Psoas muscle (tissue), 8 donors: ENCODE data around the gene CTIF. TPM values are rescaled to one million over a fixed set of nuclear protein-coding genes. Genes with fewer than 3 reads are reported as not detected.

ENCODE experiments used
- ATAC-seq, 4 donors: fragments of 200-7000 bp; cut with Tn5 transposase; one replicate each; pipeline ENCODE4 v1.9.1; 2020; ENCODE audit warnings: moderate library complexity in 3 of 4, mild to moderate bottlenecking in 2 of 4
- DNase-seq, 2 donors: peaks; one replicate each; pipeline ENCODE4 v3.0.0-alpha.2; 2020
- H3K27ac ChIP-seq: fragments of 200-600 bp; one replicate; pipeline ENCODE4 v1.8.0; 2022
- H3K27me3 ChIP-seq, 3 donors: fragments of 200-600 bp in 1 of 3; one replicate each; pipeline versions ENCODE4 v1.6.1 to v1.8.0; 2013 to 2022; ENCODE audit warnings: low read length in 2 of 3, mild to moderate bottlenecking in 2 of 3, moderate library complexity in 1 of 3; ENCODE audit not compliant: insufficient read depth in 3 of 3
- H3K36me3 ChIP-seq, 2 donors: fragments of 200-600 bp in 1 of 2; one replicate each; pipeline versions ENCODE4 v1.6.1 to v1.8.0; 2013 to 2022; ENCODE audit warnings: low read depth in 1 of 2, mild to moderate bottlenecking in 1 of 2, moderate library complexity in 1 of 2; ENCODE audit not compliant: insufficient read depth in 1 of 2
- H3K4me1 ChIP-seq: fragments of 200-600 bp; one replicate; pipeline ENCODE4 v1.8.0; 2022
- H3K4me3 ChIP-seq: fragments of 200-600 bp; one replicate; pipeline ENCODE4 v1.8.0; 2022; ENCODE audit warnings: mild to moderate bottlenecking
- H3K9me3 ChIP-seq: fragments of 200-600 bp; one replicate; pipeline ENCODE4 v1.8.0; 2022
- CTCF ChIP-seq: fragments of 200-600 bp; IDR thresholded peaks from one replicate; pipeline ENCODE4 v1.8.0; 2022; ENCODE audit warnings: antibody characterized with exemption
- WGBS, 3 donors: extraction: QIAGEN DNeasy Blood & Tissue Kit; methylation state at CpG; one replicate each; pipeline versions ENCODE4 v1.1.6 to v1.1.7; 2013; 5-methylcytosine and 5-hydroxymethylcytosine counted together
- intact Hi-C, 2 donors: fragments of 100-400 bp; cut with DNase I; formaldehyde crosslinking; loops; one replicate each; pipeline versions ENCODE4 v1.11.0 to v1.14.2; 2022
- polyA plus RNA-seq, 3 donors: library from polyadenylated mRNA; stranded (reverse); fragments of 200-250 nt; gene quantifications; one replicate each; pipeline ENCODE4 v1.2.3, GENCODE V29; 2013
- total RNA-seq, 4 donors: library from RNA; stranded (reverse); fragmentation: NEBNext Ultra II Directional in 2 of 4; extraction: Animal tissue kit (Norgen Biotek cat#: 25700) in 2 of 4; gene quantifications; one replicate each; pipeline versions ENCODE4 v1.2.1 to v1.2.4, GENCODE V29; 2021 to 2023
- donor health status: healthy with polysubstance abuse.
- donor health status: DM: no; HTN: no; CAD: no; lungs with moderate emphysema.
- donor health status: Bipolar disorder and iron deficiency.
- donor health status: healthy.
- donor health status: DM: yes; HTN: yes; CAD: no.
- donor health status: DM: no; HTN: no; CAD: no.
- donor health status: DM: no; HTN: no; CAD: no.
- donor health status: DM: yes; HTN: yes; CAD: no.

CTIF gene
- total and polyA plus RNA-seq, 7 donors = 11.3 to 40.5 (median 26.9) TPM

DNA sequence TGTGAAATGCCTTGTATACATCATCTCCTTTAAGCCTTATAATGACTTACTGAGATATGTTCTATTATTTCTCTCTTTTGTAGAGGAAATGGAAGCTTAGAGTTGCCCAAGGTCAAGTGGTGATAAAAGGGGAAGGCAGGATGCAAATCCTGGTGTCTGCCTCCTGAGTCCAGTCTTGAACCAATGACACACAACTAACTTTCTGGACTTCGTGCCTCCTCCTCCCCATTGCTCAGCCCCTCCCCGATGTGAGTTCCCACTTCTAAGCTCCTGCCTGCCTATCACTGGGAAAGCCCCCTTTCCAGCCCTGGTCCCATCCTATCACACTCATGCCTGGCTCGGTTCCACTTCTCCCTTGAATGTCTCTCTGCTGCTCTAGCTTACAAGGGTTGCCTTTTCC lies 6.9 kb upstream of the CTIF start:
- DNase-seq (no peak), ATAC-seq (no peak)
- WGBS, 3 donors = 68 to 79% (median 70%) methylated on average over 3 of the region's 3 CpGs
- Histone ChIP-seq H3K4me3 (no peak overlapping the region), H3K27ac (no peak overlapping the region), H3K27me3 (no peaks in the 10 kb centered on the region), H3K36me3 (no peaks in the 10 kb centered on the region), H3K9me3 (no peaks in the 10 kb centered on the region), H3K4me1 (peaks cover 8% of the 10 kb centered on the region)
- intact Hi-C loops = no loop called here
- TF ChIP-seq CTCF = no peak

GRCh38 chr18:48533340-48534070 lies 5.3 kb upstream of the CTIF start:
- WGBS, 3 donors = 83 to 85% (median 84%) methylated on average over 6 of the region's 6 CpGs
- Histone ChIP-seq H3K9me3 (no peaks in the 10 kb centered on the region), H3K4me3 (no peak overlapping the region), H3K27ac (no peak overlapping the region), H3K27me3 (no peaks in the 10 kb centered on the region), H3K4me1 (peaks cover 8% of the 10 kb centered on the region), H3K36me3 (no peaks in the 10 kb centered on the region)
- TF ChIP-seq CTCF = no peak
- intact Hi-C loops = no loop called here
- no peak for ATAC-seq
- no peak for DNase-seq

DNA sequence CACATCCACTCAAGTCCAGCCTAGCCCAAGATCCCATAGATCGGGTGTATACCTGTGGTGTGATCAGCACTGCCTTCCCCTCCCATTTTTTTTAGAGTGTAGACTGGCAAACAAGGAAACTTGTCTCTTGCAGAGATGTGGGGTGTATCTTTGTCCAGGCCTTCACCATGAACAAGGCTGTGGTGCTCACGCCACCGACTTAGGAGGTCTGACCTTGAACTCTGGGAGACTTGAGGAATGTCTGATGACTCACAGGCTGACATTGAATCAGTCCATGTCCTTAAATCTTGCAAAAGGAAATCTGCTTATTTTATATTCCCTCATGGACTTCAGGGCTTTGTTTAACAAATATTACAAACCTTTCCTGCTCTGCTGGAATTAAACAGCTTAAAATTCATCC lies 4.5 kb upstream of the CTIF start:
- TF ChIP-seq CTCF = no peak
- intact Hi-C loops = no loop called here
- Histone ChIP-seq H3K27ac (no peak overlapping the region), H3K27me3 (no peaks in the 10 kb centered on the region), H3K36me3 (no peaks in the 10 kb centered on the region), H3K4me3 (no peak overlapping the region), H3K9me3 (no peaks in the 10 kb centered on the region), H3K4me1 (peaks cover 8% of the 10 kb centered on the region)
- DNase-seq (no peak), ATAC-seq (no peak)
- WGBS, 3 donors = 89 to 95% (median 94%) methylated on average over 3 of the region's 3 CpGs

DNA sequence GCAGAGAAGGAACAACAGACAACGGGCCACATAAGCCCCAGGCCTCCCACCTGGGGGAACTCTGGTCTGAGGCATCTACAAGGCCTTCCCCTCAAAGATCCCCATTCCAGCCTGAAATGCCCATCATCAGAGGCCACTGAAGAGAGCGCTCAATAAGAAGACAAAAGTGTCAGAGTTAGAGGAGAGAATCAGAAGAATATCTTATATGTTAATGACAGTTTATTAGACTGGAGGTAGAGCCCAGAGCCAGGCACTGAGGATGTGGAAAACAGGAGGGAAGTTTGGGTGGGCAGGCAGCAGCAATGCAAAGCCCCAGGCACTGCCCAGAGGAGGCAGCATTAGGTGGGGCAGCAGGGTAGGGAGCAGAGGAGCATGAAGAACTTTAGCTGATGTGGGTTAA lies 2.9 kb upstream of the CTIF start:
- no peak for TF ChIP-seq CTCF
- intact Hi-C loops = no loop called here
- ATAC-seq = no peak
- DNase-seq = no peak
- no peaks in the 10 kb centered on the region for H3K9me3 ChIP-seq
- H3K36me3 ChIP-seq = no peaks in the 10 kb centered on the region
- no peak overlapping the region for H3K27ac ChIP-seq
- WGBS, 3 donors = 77% methylated on average over 2 of the region's 2 CpGs
- H3K27me3 ChIP-seq = no peaks in the 10 kb centered on the region
- H3K4me1 ChIP-seq = no peaks in the 10 kb centered on the region
- no peak overlapping the region for H3K4me3 ChIP-seq

- H3K27ac ChIP-seq = no peak overlapping the region
- H3K27me3 ChIP-seq = no peaks in the 10 kb centered on the region
- intact Hi-C loops = no loop called here
- H3K4me3 ChIP-seq = no peak overlapping the region
- H3K4me1 ChIP-seq = peaks cover 2% of the 10 kb centered on the region
- no peak for ATAC-seq
- no peaks in the 10 kb centered on the region for H3K9me3 ChIP-seq
- TF ChIP-seq CTCF = no peak
- DNase-seq = no peak
- no peaks in the 10 kb centered on the region for H3K36me3 ChIP-seq
- 88 to 91% (median 90%) methylated on average over 6 of the region's 6 CpGs for WGBS, 3 donors
These were observed 2.3 kb upstream of the CTIF start for GRCh38 chr18:48536516-48536915.
